Ascending aorta (tissue), 2 donors: ENCODE data around the gene NUAK1. TPM values are rescaled to one million over a fixed set of nuclear protein-coding genes. Genes with fewer than 3 reads are reported as not detected.

Source experiments
- DNase-seq, 2 donors: peaks; one replicate each; pipeline ENCODE4 v3.0.0-alpha.2; 2019; ENCODE audit warnings: low spot score in 2 of 2
- H3K27ac ChIP-seq, 2 donors: fragments of 200-600 bp; sonication (generic); one replicate each; pipeline ENCODE4 v1.5.1; 2016 to 2017; ENCODE audit warnings: mild to moderate bottlenecking in 1 of 2
- H3K27me3 ChIP-seq: fragments of 200-600 bp; sonication (generic); one replicate; pipeline ENCODE4 v1.5.1; 2017
- H3K36me3 ChIP-seq, 2 donors: fragments of 200-600 bp; sonication (generic); one replicate each; pipeline ENCODE4 v1.5.1; 2016
- H3K4me1 ChIP-seq, 2 donors: fragments of 200-600 bp; sonication (generic); one replicate each; pipeline ENCODE4 v1.5.1; 2016 to 2017; ENCODE audit warnings: mild to moderate bottlenecking in 1 of 2
- H3K4me3 ChIP-seq, 2 donors: fragments of 200-600 bp; sonication (generic); one replicate each; pipeline ENCODE4 v1.5.1; 2016 to 2017; ENCODE audit warnings: mild to moderate bottlenecking in 1 of 2
- H3K9me3 ChIP-seq, 2 donors: fragments of 200-600 bp; sonication (generic); one replicate each; pipeline ENCODE4 v1.5.1; 2016
- intact Hi-C: fragments of 100-400 bp; cut with DNase I; formaldehyde crosslinking; loops from one replicate; pipeline ENCODE4 v1.15.1; 2023
- total RNA-seq: library from RNA; depleted of rRNA; stranded (reverse); fragments of >200 nt; gene quantifications from one replicate; pipeline ENCODE4 v1.1.0, GENCODE V29; 2016
- TF ChIP-seq, protein P1 (sequence below), 3 experiments: fragments of 200-600 bp in 2 of 3; fragments of 450-650 bp in 1 of 3; sonication (generic) in 2 of 3; IDR thresholded peaks; one replicate each; pipeline ENCODE4 v1.5.1; 2016 to 2019; ENCODE audit warnings: antibody characterized with exemption in 3 of 3, mild to moderate bottlenecking in 1 of 3, moderate library complexity in 1 of 3

The NUAK1 gene
- total RNA-seq, 1 donor from 2014 or later: 29.7 TPM

DNA sequence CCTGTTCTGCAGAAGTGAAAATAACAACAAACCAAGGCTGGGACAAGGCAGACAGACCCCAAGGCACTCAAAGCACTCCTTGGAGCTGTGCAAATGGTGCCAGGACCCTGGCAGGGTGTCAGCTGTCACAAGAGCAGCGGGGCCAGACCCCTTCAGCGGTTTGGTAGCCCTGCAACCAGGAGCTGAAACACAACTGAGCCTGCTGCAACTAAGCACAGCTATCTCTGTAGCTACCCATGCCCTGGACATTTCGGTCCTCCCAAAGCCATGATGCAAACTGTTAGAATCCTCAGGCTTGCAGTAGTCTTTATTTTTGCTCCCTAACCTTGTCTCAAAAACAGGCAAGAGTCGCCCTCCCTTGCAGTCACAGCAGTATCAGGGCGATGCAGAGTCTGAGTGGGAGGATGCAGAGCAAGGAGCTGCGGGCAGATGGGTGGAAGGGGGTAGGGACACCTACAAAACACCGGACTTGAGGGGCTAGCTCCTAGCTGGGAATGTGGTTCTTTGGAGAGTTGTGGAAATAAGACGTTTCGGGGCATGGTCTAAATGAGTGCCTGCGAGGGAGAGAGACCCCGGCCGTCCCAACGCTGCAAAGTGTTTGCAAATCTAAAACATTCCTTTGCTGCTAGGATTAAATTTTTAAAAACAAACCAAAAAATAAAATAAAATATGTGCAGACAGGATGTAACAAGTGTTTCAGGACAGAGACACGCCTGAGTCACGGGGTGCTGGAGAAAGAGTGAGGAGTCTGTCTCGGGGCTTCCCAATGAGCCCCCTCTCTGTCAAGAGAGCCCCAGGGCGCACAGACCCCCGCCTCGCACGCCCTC is 1.0 kb downstream of the NUAK1 start:
- TF ChIP-seq, protein P1, sequence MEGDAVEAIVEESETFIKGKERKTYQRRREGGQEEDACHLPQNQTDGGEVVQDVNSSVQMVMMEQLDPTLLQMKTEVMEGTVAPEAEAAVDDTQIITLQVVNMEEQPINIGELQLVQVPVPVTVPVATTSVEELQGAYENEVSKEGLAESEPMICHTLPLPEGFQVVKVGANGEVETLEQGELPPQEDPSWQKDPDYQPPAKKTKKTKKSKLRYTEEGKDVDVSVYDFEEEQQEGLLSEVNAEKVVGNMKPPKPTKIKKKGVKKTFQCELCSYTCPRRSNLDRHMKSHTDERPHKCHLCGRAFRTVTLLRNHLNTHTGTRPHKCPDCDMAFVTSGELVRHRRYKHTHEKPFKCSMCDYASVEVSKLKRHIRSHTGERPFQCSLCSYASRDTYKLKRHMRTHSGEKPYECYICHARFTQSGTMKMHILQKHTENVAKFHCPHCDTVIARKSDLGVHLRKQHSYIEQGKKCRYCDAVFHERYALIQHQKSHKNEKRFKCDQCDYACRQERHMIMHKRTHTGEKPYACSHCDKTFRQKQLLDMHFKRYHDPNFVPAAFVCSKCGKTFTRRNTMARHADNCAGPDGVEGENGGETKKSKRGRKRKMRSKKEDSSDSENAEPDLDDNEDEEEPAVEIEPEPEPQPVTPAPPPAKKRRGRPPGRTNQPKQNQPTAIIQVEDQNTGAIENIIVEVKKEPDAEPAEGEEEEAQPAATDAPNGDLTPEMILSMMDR (IDR thresholded peaks at IDR 0.05): no peak
- DNase-seq: no peak
- no peaks in the 10 kb centered on the region for H3K27me3 ChIP-seq
- no peaks in the 10 kb centered on the region for H3K9me3 ChIP-seq
- H3K4me1 ChIP-seq: peaks cover 5 to 38% of the 10 kb centered on the region in 2 donors
- H3K27ac ChIP-seq: peak overlapping the region; percentile 98 to 99
- intact Hi-C loops: loop anchor here (2.0 to 5.0 kb wide), 7 partner anchors 60 to 575 kb away; no protein-coding TSS in a partner anchor
- peak overlapping the region; percentile 87 to 95 for H3K4me3 ChIP-seq
- no peaks in the 10 kb centered on the region for H3K36me3 ChIP-seq

DNA sequence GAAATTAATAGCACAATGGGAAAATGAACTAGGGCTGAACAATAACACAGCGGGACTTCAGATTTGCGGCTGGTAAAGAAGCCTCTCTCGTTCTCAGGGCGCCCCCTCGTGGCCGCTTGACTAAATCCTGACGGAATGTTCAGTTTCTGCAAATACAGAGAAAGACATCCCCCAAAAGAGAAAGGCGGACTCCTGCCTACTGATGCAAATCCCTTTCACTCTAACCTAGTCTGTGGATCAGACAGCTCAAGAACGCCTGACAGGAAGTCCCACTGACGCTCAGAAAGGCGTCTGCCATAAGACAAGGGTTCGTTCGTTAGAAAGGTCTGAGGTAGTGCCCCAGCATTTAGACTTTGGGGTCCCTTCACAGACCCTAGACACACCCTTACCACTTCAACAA is 2.5 kb downstream of the NUAK1 start:
- Histone ChIP-seq H3K36me3 (no peaks in the 10 kb centered on the region), H3K4me3 (peak overlapping the region; percentile 87 to 95), H3K4me1 (peaks cover 5 to 43% of the 10 kb centered on the region in 2 donors), H3K27ac (peak overlapping the region; percentile 98 to 99), H3K27me3 (no peaks in the 10 kb centered on the region), H3K9me3 (no peaks in the 10 kb centered on the region)
- intact Hi-C loops: loop anchor here (1.0 to 5.0 kb wide), 9 partner anchors 59 to 716 kb away; no protein-coding TSS in a partner anchor
- peak in 1 of 2 donors; percentile 93 for DNase-seq
- TF ChIP-seq, protein P1 (IDR thresholded peaks at IDR 0.05): peak; percentile 76 to 86 (median 79)

GRCh38 chr12:106135781-106136180 is 3.0 kb downstream of the NUAK1 start:
- Histone ChIP-seq H3K27ac (peak overlapping the region; percentile 98 to 99), H3K9me3 (no peaks in the 10 kb centered on the region), H3K27me3 (no peaks in the 10 kb centered on the region), H3K4me1 (peaks cover 5 to 44% of the 10 kb centered on the region in 2 donors), H3K36me3 (no peaks in the 10 kb centered on the region), H3K4me3 (peak overlapping the region; percentile 15 to 87)
- no peak for DNase-seq
- intact Hi-C loops: loop anchor here (1.0 to 5.0 kb wide), 11 partner anchors 29 to 715 kb away; no protein-coding TSS in a partner anchor
- TF ChIP-seq, protein P1 (IDR thresholded peaks at IDR 0.05): no peak

DNA sequence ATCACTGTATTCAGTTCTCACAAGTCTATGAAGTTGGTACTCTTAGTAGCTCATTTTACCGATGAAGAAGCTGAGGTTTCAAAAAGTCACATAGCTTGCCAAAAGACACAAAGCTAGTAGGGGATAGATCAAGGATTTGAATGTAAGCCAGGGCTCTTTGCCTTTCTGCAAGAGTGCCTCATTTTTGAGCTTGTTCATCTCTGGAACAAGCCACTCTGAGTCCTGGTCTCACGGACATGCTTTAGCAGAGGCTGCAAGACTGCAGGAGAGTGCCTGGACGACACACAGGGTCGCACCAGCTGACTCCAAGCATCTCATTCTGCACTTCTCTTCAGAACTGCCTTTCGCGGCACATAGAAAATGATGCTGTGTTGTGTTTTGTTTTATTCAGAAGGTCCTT is 3.7 kb downstream of the NUAK1 start:
- DNase-seq: no peak
- peak overlapping the region; percentile 98 to 99 for H3K27ac ChIP-seq
- H3K4me1 ChIP-seq: peaks cover 5 to 44% of the 10 kb centered on the region in 2 donors

GRCh38 chr12:106134294-106134949 is 4.3 kb downstream of the NUAK1 start:
- no peaks in the 10 kb centered on the region for H3K9me3 ChIP-seq
- no peaks in the 10 kb centered on the region for H3K27me3 ChIP-seq
- H3K27ac ChIP-seq: peak overlapping the region; percentile 98 to 99
- intact Hi-C loops: loop anchor here (2.0 kb wide), 2 partner anchors 28 to 44 kb away; no protein-coding TSS in a partner anchor
- H3K4me3 ChIP-seq: peak overlapping the region in 1 of 2 donors; percentile 15
- H3K4me1 ChIP-seq: peaks cover 5 to 44% of the 10 kb centered on the region in 2 donors
- no peaks in the 10 kb centered on the region for H3K36me3 ChIP-seq
- no peak for DNase-seq
- TF ChIP-seq, protein P1 (IDR thresholded peaks at IDR 0.05): no peak

More for the DNA sequence above, 3.7 kb downstream of the NUAK1 start:
- intact Hi-C loops: loop anchor here (2.0 to 5.0 kb wide), 8 partner anchors 28 to 573 kb away; no protein-coding TSS in a partner anchor
- Histone ChIP-seq H3K4me3 (peak overlapping the region; percentile 15 to 87), H3K36me3 (no peaks in the 10 kb centered on the region), H3K27me3 (no peaks in the 10 kb centered on the region), H3K9me3 (no peaks in the 10 kb centered on the region)
- TF ChIP-seq, protein P1 (IDR thresholded peaks at IDR 0.05): no peak
